HG03066 (cell line): Measurements from ENCODE around the gene PDE6D.
"Not testable (repeated sequence)": the region's sequence is repeated elsewhere in the genome, so short reads cannot be mapped to it uniquely, and the experiment has no call there.

Experiments
- ATAC-seq: cut with Tn5 transposase; IDR thresholded peaks from one replicate; pipeline ENCODE4 v1.9.1; 2021; ENCODE audit warnings: low read depth; ENCODE audit not compliant: unreplicated experiment

The PDE6D gene

GRCh38 chr2:231720987-231721966 lies 59.8 kb downstream of the PDE6D start:
- peak; percentile 74 for ATAC-seq

DNA sequence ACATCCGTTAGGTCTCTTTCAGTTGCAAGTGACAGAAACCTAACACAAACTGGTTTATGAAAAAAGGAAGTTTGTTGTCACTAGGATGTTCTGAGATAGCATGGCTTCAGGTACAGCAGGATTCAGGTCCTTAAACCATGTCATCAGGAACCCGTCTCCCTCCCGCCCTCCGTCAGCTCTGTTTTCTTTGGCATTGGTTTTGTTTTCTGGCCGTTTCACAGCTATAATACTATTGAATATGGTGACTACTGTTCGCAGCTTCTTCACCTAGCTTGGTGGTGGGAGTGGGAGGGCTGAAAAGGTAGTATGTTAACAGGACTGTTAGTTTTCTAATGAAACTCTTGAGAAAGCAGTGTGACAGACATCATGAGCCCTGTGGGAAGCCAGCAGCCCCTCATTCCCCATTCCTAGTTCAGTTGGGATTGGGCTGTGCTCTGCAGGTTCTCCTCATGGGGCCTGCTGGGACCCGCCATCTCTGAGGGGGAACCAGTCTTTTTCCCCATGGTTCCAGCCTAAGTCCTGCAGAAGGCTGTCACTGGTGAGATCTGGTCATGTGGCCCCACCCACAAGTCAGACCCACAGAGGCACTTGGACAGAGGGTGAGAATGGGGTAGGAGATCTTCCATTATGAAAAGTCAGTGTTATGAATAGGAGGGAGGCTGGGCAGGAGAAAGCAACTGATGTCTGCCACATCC lies 60.6 kb downstream of the PDE6D start:
- no peak for ATAC-seq

DNA sequence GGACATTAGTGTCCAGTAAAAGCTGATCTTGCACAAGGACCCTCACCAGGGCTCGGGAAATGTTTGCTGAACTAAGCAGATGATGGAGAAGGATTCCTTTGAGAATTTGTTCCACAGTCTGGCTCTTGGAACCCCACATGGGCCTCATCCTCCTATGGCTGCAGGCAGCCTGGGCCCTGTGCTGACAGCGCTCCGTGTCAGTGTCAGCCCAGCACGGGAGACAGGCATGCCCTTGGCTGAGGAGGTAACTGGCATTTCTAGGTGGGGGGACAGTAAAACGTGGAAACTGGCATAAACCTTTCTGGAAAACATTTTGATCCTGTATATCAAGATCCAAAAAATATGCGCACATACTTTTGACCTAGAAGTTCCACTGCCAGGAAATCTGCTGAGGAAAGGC lies 62.3 kb downstream of the PDE6D start:
- no peak for ATAC-seq

GRCh38 chr2:231717281-231718171 lies 63.6 kb downstream of the PDE6D start:
- no peak for ATAC-seq

DNA sequence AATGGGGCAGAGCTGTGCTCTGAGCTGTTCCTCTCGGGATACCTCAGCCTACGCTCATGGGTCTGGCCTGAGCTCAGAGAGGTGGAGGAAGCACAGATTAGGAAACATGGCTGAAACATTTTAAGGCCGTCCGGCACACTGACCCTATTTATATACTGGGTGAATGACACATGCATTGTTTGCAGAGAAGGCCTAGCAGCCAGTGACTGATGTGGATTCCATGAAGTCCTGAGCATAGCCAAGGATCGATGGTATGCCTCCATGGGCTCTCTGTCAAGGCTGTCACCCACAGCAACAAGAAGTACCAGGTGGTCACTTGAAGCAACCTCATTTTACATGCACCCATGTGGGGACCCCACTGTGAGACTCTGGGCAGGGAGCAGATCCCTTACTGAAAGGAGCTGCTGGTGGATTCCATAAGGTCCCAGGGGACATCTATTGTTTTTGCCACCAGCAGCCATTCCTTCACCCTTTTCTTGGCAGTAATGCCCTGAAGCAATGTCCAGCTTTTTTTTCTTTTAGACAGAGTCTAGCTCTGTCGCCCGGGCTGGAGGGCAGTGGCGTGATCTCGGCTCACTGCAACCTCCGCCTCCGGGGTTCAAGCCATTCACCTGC lies 64.3 kb downstream of the PDE6D start:
- ATAC-seq = no peak

GRCh38 chr2:231715988-231716616 lies 65.0 kb downstream of the PDE6D start:
- ATAC-seq = no peak

- ATAC-seq = no peak
Observed at GRCh38 chr2:231715499-231715837, 65.6 kb downstream of the PDE6D start.

DNA sequence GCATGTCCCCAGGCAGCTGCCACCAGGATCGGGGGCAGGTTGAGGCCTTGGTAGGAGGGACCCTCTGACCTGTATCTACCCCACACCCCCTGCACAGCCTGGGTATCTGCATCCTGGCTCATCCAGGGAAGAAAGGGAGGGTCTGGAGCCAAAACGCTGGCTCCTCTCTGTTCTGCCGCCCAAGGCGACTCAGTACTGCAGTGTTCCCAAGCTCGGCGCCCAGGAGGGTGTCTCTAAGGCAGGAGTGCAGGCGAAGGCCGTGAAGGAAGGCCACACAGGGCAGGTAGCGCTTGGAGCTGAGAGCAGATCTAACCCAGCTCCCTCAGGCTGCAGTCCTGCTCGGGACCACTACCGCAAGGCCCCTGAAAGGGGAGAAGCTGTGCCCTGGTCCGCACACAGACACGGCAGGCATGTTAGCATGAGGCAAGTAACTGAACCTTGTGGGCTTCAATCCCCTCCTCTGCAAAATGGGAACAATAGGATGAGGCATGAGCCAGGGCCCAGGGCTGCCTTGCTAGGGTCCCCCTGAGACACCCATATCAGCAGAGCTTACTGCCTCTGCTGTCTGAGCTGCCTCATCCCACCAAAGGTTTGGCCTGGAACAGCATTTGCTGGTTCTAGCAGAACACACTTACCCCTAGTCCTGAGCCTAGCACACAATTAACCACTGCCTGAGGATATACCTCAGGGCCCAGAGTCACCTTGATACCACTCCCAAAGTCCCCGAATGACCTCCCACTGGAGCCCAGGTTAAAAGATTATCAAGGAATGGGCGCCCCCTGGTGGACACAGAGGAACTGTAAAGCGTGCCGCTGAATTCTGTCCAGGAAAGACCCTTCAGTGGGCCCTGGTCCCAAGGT lies 66.2 kb downstream of the PDE6D start:
- peak; percentile 28 for ATAC-seq

- no peak for ATAC-seq
Observed at GRCh38 chr2:231713730-231714638, 67.1 kb downstream of the PDE6D start.

DNA sequence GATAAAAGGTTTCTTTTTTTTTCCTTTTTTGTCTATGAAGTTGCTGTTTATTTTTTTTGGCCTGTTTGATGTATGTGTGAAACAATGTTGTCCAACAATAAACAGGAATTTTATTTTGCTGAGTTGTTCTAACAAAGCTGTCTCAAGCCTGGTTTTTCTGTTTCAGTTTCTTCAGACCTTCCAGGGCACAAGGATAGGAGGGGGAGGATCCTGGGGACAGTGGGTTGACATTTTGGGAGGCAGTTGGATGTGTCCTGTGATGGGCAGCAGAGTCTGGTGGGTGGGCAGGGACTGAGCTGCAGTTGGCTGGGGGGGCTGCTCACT lies 67.7 kb downstream of the PDE6D start:
- ATAC-seq = not testable (repeated sequence)

- not testable (repeated sequence) for ATAC-seq
Observed at GRCh38 chr2:231712451-231713021, 68.5 kb downstream of the PDE6D start.

DNA sequence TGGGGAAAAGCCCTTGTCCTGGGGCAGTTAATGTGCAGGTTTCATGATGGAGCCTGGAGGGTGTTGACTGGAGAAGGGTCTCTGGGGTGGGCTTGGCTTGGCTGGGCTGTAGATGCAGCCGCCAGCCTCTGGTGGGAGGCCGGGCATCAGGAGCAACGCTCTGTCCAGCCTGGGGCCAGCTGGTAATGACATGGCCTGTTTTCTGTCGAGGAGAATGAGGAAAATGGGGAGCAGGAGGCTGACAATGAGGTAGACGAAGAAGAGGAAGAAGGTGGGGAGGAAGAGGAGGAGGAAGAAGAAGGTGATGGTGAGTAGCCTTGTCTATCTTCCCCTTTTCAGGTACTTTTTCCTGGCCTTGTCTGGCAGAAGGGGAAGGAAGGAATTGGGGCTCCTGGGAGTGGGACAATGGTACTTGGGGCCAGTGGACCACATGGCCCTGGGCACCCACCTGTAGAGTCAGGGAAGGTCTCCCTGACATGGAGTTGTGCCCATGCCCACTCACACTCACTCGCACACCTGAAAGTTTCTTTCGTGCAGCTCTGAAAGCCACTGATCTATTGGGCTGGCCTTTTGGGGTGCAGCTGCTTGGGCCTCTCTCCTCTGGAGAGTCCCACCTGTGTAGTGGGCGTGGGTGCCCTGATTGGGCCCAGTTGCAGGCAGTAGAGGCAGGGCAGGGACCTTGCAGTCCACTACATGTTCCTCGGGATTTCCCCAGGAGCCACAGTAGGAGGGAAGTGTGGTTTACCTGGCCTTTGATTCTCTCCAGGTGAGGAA lies 69.2 kb downstream of the PDE6D start:
- no peak for ATAC-seq

DNA sequence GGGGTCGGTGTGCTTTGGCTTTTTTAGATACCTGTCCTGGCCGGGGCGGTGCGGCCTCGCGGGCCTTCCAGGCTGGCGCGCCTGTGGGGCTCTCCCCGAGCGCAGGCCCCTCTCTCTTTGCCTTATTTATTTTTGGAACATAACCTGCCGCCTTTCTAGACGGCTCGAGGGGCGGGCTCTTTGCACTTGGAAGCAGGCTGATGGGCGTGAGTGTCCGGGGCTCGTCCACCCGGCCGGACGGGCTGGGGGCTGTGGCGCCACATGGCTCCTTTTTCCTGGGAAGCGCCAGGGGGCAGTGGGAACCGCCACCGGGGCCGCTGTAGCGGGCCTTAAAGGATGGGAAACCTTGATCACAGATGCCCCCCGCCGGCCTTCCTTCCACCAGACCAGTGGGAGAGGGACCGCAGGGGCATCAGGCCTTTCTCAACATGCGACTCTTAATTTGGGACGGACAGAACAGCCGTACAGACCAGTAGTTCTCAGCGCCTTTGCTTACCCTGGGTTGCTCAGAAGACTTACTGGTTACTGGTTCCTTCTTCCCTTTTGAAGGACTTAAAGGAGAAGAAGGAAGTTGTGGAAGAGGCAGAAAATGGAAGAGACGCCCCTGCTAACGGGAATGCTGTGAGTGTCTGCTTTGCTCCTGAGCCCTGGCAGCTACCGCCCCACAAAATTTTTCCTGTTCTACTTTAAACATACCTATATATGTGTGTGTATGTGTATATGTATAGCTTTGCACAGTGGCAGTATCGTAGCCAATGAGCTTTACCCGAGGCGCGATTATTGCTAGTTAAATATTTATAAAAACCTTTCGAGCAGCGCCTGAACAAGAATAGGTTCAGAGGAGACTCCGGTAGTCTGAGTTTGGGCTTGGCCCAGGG lies 70.0 kb downstream of the PDE6D start:
- ATAC-seq = no peak

DNA sequence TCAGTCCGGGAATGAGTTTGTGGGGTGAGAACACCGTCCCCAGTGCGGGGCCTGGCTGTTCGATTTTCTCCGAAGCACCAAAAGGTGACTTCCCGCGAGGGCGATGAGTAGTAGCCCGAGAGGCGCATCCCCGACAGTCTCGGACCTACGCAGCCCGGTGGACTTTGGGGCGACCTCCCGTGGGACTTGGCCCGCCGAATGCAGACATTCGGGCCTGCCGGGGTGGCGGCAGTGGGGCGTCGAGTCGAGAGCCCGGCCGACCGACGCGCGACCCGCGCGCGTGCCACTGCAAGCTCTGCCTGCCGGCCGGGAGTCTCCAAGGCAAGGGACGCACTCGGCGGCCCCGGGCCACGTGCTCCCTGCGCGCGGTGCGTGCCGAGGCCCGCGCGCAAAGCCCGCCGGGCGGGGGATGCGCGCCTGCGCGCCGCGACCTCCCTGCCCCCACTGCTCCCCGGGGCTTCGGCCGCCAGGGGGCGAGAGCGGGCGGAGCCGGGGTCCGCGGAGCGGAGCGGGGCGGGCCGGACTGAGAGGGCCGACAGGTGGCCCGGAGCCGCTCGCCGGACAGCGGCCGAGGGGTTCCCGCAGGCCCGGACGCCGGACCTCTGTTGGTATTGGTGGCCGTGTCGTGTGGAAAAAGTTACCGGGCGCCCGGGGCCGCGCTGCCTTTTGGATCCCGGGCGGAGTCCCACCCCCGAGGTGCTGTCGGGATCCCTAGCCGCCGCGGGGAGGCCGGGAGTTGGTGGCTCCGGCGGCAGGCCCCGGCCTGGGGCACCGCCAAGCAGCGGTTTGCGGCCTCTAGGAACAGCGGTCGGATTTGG lies 70.9 kb downstream of the PDE6D start:
- no peak for ATAC-seq

- ATAC-seq = no peak
Observed at GRCh38 chr2:231709636-231709980, 71.5 kb downstream of the PDE6D start.
